Peyer's patch (tissue), 4 donors: ENCODE data around the gene CMKLR1. TPM values are rescaled to one million over a fixed set of nuclear protein-coding genes. Genes with fewer than 3 reads are reported as not detected.

Experiments used
- DNase-seq, 3 donors: peaks; one replicate each; pipeline ENCODE4 v3.0.0-alpha.2; 2017 to 2019
- H3K27ac ChIP-seq, 4 donors: fragments of 200-600 bp; sonication (generic); one replicate each; pipeline ENCODE4 v1.5.1; 2016 to 2019
- H3K27me3 ChIP-seq, 2 donors: fragments of 200-600 bp; sonication (generic); one replicate each; pipeline ENCODE4 v1.5.1; 2019
- H3K36me3 ChIP-seq, 3 donors: fragments of 200-600 bp; sonication (generic); one replicate each; pipeline ENCODE4 v1.5.1; 2016 to 2019
- H3K4me1 ChIP-seq, 4 donors: fragments of 200-600 bp; sonication (generic); one replicate each; pipeline ENCODE4 v1.5.1; 2016 to 2019
- H3K4me3 ChIP-seq, 4 donors: fragments of 200-600 bp; sonication (generic); 1 replicate in 3 of 4; 2 replicates in 1 of 4; pipeline ENCODE4 v1.5.1; 2016 to 2019; ENCODE audit warnings: mild to moderate bottlenecking in 1 of 4
- H3K9me3 ChIP-seq, 4 donors: fragments of 200-600 bp; sonication (generic); one replicate each; pipeline ENCODE4 v1.5.1; 2016 to 2019; ENCODE audit warnings: mild to moderate bottlenecking in 1 of 4
- POLR2A ChIP-seq, 2 donors: fragments of 450-650 bp; IDR thresholded peaks; one replicate each; pipeline ENCODE4 v1.5.1; 2017; ENCODE audit warnings: antibody characterized with exemption in 2 of 2, mild to moderate bottlenecking in 2 of 2, moderate library complexity in 2 of 2
- total RNA-seq, 4 donors: library from RNA; depleted of rRNA; stranded (reverse); fragments of >200 nt; gene quantifications; one replicate each; pipeline ENCODE4 v1.1.0, GENCODE V29; 2016
- TF ChIP-seq, protein P1 (sequence below), 6 experiments: fragments of 450-650 bp in 4 of 6; fragments of 200-600 bp in 2 of 6; sonication (generic) in 1 of 6; IDR thresholded peaks; one replicate each; pipeline ENCODE4 v1.5.1; 2017 to 2019; ENCODE audit warnings: antibody characterized with exemption in 6 of 6, mild to moderate bottlenecking in 3 of 6, moderate library complexity in 1 of 6

Gene CMKLR1
- total RNA-seq, 4 donors from 2014 or later: 1.1 to 18.2 (median 4.1) TPM

- no peak for TF ChIP-seq POLR2A (IDR thresholded peaks at IDR 0.05)
- TF ChIP-seq, protein P1, sequence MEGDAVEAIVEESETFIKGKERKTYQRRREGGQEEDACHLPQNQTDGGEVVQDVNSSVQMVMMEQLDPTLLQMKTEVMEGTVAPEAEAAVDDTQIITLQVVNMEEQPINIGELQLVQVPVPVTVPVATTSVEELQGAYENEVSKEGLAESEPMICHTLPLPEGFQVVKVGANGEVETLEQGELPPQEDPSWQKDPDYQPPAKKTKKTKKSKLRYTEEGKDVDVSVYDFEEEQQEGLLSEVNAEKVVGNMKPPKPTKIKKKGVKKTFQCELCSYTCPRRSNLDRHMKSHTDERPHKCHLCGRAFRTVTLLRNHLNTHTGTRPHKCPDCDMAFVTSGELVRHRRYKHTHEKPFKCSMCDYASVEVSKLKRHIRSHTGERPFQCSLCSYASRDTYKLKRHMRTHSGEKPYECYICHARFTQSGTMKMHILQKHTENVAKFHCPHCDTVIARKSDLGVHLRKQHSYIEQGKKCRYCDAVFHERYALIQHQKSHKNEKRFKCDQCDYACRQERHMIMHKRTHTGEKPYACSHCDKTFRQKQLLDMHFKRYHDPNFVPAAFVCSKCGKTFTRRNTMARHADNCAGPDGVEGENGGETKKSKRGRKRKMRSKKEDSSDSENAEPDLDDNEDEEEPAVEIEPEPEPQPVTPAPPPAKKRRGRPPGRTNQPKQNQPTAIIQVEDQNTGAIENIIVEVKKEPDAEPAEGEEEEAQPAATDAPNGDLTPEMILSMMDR (IDR thresholded peaks at IDR 0.05): no peak
- Histone ChIP-seq H3K4me1 (no peaks in the 10 kb centered on the region), H3K36me3 (no peaks in the 10 kb centered on the region), H3K27me3 (no peaks in the 10 kb centered on the region), H3K27ac (no peak overlapping the region), H3K4me3 (no peak overlapping the region), H3K9me3 (no peaks in the 10 kb centered on the region)
- no peak for DNase-seq
These were observed 18.4 kb downstream of the CMKLR1 start for GRCh38 chr12:108320507-108321293.

DNA sequence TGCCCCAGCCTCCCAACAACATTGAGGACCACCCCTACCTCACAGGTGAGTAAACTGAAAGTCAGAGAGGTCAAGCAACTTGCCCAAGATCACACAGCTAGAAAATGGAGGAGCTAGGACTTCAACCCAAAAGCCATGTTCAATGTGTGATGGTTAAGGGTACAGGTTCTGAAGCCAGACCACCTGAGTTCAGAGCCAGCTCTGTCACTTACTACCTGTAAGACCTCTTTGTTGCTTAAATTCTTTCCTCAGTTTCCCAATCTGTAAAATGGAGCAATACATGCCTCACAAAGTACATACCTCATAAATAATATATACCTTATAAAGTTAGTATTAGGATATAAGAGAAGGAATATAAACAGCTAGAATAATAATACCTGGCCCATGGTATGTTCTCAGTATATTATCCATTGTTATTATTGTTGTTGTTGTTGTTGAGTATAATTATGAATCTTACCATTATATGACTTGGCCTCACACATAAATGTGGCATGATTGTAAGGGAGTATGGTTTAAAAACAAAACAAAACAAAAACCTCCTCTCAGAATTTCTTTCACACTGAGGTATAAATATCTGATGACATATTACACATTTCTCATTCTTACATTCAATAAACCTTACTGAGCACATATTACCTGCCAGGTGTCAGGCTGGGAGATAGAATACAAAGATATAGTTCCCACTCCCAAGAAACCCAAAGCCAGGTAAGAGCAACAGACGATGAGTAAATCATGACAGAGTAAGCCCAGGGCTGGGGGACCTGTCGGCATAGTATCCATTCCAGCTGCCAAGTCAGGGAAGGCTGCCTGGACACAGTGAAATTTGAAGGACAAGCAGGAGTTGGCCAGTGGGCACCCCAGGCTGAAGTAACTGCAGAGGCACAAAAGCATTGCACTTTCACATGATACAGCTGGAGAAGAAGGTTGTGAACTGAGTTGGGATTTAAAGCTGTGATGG, 19.6 kb downstream of the CMKLR1 start:
- H3K36me3 ChIP-seq: no peaks in the 10 kb centered on the region
- H3K4me1 ChIP-seq: no peaks in the 10 kb centered on the region
- no peak overlapping the region for H3K4me3 ChIP-seq
- TF ChIP-seq, protein P1 (IDR thresholded peaks at IDR 0.05): no peak
- TF ChIP-seq POLR2A (IDR thresholded peaks at IDR 0.05): no peak
- H3K27me3 ChIP-seq: no peaks in the 10 kb centered on the region
- no peak overlapping the region for H3K27ac ChIP-seq
- DNase-seq: no peak
- no peaks in the 10 kb centered on the region for H3K9me3 ChIP-seq

DNA sequence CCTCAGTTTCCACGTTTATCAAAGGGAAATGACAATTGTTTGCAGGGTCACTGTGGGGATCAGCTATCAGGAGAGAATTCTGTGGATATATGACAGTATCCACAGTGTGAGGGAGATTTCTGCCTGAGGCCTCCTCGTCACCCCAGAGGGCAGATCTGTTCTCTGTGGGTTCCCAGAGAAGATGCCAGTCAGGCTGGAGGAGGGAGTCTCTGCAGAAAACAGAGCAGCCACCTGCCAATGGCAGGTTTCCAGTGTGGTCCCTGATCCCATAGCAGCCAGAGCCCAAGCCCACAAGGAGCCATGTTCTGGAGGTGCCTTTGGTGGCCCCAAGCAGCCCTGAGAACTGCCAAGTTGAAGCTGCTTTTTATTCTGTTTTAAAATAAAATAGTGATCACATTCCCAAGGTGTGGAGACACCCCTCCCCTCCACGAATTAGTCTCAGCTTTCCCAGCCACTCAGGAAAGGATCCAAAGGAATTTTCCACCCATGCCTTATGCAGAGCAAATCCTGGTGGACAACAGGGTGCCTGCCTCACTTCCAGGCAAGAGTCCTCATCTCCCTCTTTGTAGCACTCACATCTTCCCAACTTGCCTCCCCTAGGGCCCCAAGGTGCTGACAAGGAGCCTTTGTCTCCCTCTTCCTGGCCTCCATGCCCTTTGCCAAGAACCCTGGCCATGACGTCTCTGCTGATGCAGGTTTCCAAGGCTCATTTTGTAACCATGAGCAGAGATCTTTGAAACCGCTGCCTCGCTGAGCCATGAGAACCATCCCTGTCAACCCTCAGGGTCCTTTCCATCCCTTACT, 20.4 kb downstream of the CMKLR1 start:
- no peak for TF ChIP-seq POLR2A (IDR thresholded peaks at IDR 0.05)
- TF ChIP-seq, protein P1 (IDR thresholded peaks at IDR 0.05): no peak
- Histone ChIP-seq H3K4me1 (no peaks in the 10 kb centered on the region), H3K36me3 (no peaks in the 10 kb centered on the region), H3K27me3 (no peaks in the 10 kb centered on the region), H3K27ac (no peak overlapping the region), H3K9me3 (no peaks in the 10 kb centered on the region), H3K4me3 (no peak overlapping the region)
- DNase-seq: no peak

DNA sequence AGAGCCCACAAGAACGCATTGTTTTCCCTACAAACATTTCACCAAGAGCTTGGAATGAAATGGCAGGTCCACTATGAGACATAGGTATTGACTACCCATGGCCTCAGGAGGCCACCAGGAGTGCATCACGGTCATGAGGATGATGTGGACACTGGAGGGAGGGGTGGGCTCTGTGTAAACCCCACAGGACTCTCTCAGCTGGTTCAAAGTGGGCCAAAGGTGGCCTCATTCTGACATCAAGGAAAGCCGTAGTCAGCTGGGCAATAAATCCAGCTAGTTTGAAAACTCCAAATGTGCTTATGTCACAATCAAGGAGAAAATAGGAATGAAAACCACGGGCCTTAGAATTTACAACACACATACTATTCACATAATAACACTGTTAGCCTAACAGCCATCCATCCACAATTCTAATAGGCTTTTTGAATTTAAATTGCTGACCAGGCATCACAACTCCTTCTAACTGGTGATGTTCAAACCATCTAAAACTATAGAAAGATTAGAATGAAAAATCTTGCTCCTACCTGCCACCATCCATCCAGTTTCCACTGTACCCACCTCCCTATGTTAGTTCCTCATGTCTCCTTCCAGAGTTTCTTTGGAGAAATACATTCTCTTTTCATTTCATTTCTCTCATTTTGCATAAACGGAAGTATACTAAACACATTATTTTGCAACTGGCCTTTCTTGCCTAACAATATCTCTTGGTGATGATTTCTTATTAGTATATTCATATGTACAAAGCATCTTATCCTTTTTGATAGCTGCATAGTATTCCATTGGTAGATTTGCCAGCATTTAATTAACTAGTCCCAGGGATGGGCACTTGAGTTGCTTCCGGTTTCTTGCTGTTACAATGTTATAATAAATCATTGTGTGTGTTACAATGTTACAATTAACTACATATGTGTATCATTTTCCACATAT, 21.5 kb downstream of the CMKLR1 start:
- Histone ChIP-seq H3K9me3 (no peaks in the 10 kb centered on the region), H3K4me3 (no peak overlapping the region), H3K4me1 (peaks cover 0 to 5% (median 0%) of the 10 kb centered on the region in 4 donors), H3K36me3 (no peaks in the 10 kb centered on the region), H3K27ac (no peak overlapping the region), H3K27me3 (no peaks in the 10 kb centered on the region)
- DNase-seq: no peak
- TF ChIP-seq POLR2A (IDR thresholded peaks at IDR 0.05): no peak
- TF ChIP-seq, protein P1 (IDR thresholded peaks at IDR 0.05): no peak
